ENCODE data around the gene CLCN6.

The CLCN6 gene

GRCh38 chr1:11888877-11889208 is 82.9 kb downstream of the CLCN6 start:
- TF ChIP-seq SPI1 (IDR thresholded peaks at IDR 0.05; ENCODE audit: borderline replicate concordance, low read depth) (no peak), POLR2AphosphoS5 (IDR thresholded peaks at IDR 0.05; ENCODE audit: low read depth) (no peak), GABPA (IDR thresholded peaks at IDR 0.05; ENCODE audit: low read depth) (no peak)
- TF ChIP-seq, protein P1, sequence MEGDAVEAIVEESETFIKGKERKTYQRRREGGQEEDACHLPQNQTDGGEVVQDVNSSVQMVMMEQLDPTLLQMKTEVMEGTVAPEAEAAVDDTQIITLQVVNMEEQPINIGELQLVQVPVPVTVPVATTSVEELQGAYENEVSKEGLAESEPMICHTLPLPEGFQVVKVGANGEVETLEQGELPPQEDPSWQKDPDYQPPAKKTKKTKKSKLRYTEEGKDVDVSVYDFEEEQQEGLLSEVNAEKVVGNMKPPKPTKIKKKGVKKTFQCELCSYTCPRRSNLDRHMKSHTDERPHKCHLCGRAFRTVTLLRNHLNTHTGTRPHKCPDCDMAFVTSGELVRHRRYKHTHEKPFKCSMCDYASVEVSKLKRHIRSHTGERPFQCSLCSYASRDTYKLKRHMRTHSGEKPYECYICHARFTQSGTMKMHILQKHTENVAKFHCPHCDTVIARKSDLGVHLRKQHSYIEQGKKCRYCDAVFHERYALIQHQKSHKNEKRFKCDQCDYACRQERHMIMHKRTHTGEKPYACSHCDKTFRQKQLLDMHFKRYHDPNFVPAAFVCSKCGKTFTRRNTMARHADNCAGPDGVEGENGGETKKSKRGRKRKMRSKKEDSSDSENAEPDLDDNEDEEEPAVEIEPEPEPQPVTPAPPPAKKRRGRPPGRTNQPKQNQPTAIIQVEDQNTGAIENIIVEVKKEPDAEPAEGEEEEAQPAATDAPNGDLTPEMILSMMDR (IDR thresholded peaks at IDR 0.05; ENCODE audit: insufficient read depth, low read length), result no peak
- TF ChIP-seq, protein P2, sequence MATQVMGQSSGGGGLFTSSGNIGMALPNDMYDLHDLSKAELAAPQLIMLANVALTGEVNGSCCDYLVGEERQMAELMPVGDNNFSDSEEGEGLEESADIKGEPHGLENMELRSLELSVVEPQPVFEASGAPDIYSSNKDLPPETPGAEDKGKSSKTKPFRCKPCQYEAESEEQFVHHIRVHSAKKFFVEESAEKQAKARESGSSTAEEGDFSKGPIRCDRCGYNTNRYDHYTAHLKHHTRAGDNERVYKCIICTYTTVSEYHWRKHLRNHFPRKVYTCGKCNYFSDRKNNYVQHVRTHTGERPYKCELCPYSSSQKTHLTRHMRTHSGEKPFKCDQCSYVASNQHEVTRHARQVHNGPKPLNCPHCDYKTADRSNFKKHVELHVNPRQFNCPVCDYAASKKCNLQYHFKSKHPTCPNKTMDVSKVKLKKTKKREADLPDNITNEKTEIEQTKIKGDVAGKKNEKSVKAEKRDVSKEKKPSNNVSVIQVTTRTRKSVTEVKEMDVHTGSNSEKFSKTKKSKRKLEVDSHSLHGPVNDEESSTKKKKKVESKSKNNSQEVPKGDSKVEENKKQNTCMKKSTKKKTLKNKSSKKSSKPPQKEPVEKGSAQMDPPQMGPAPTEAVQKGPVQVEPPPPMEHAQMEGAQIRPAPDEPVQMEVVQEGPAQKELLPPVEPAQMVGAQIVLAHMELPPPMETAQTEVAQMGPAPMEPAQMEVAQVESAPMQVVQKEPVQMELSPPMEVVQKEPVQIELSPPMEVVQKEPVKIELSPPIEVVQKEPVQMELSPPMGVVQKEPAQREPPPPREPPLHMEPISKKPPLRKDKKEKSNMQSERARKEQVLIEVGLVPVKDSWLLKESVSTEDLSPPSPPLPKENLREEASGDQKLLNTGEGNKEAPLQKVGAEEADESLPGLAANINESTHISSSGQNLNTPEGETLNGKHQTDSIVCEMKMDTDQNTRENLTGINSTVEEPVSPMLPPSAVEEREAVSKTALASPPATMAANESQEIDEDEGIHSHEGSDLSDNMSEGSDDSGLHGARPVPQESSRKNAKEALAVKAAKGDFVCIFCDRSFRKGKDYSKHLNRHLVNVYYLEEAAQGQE (IDR thresholded peaks at IDR 0.05; ENCODE audit: insufficient replicate concordance, low read depth), result no peak
- no peak overlapping the region for H3K27ac ChIP-seq (replicated peaks)
- H3K27me3 ChIP-seq (ENCODE audit: insufficient read depth, poor library complexity, severe bottlenecking), result no peaks in the 10 kb centered on the region
- no peak for DNase-seq (ENCODE audit: low read depth in 1 of 2, low spot score in 1 of 2)
- H3K4me3 ChIP-seq (replicated peaks; ENCODE audit: insufficient read depth, low read length), result no peak overlapping the region

- Histone ChIP-seq H3K27me3 (ENCODE audit: insufficient read depth, poor library complexity, severe bottlenecking) (no peaks in the 10 kb centered on the region), H3K4me3 (replicated peaks; ENCODE audit: insufficient read depth, low read length) (no peak overlapping the region), H3K27ac (replicated peaks) (no peak overlapping the region)
- no peak for DNase-seq (ENCODE audit: low read depth in 1 of 2, low spot score in 1 of 2)
- TF ChIP-seq GABPA (IDR thresholded peaks at IDR 0.05; ENCODE audit: low read depth) (no peak), POLR2AphosphoS5 (IDR thresholded peaks at IDR 0.05; ENCODE audit: low read depth) (no peak), SPI1 (IDR thresholded peaks at IDR 0.05; ENCODE audit: borderline replicate concordance, low read depth) (no peak)
- TF ChIP-seq, protein P2 (IDR thresholded peaks at IDR 0.05; ENCODE audit: insufficient replicate concordance, low read depth), result no peak
- TF ChIP-seq, protein P1 (IDR thresholded peaks at IDR 0.05; ENCODE audit: insufficient read depth, low read length), result no peak
Measured at GRCh38 chr1:11891433-11892186, 85.6 kb downstream of the CLCN6 start.

Data from HL-60 (cell line).